ENCODE measurements around the gene BRSK2. TPM values are rescaled to one million over a fixed set of nuclear protein-coding genes. Genes with fewer than 3 reads are reported as not detected.

BRSK2 gene
- total and polyA plus RNA-seq, 2 of the 4 experiments (the other 2 are of a cell fraction), result 0.18 to 0.62 TPM

- Histone ChIP-seq H3K56ac (ENCODE audit: extremely low read depth, insufficient read depth, low read length) (no peak overlapping the region), H3K27me3 (ENCODE audit: control insufficient read depth, insufficient read depth, low read length) (peaks cover 35% of the 10 kb centered on the region), H2AK9ac (replicated peaks; ENCODE audit: low read depth, low read length, poor library complexity) (no peak overlapping the region), H3K23ac (ENCODE audit: low read depth, low read length) (no peak overlapping the region), H4K20me1 (ENCODE audit: insufficient read depth, low read length) (no peaks in the 10 kb centered on the region), H3K18ac (ENCODE audit: low read depth, low read length) (no peak overlapping the region), H3K4me1 (ENCODE audit: control insufficient read depth, insufficient read depth, low read length) (0 out of 2 replicates have a peak, but pooled peaks cover 2% of the 10 kb centered on the region), H2BK15ac (ENCODE audit: low read depth, low read length) (no peak overlapping the region), H2BK20ac (ENCODE audit: low read depth, low read length) (no peak overlapping the region), H4K91ac (ENCODE audit: insufficient read depth, low read depth, low read length) (no peak overlapping the region), H4K5ac (ENCODE audit: low read depth, low read length) (no peak overlapping the region), H3K9me3 (ENCODE audit: control insufficient read depth, insufficient read depth, low read length) (no peaks in the 10 kb centered on the region), H3K9ac (ENCODE audit: low read depth, low read length) (no peak overlapping the region), H3K4ac (ENCODE audit: low read depth, low read length) (no peak overlapping the region), H3K4me2 (ENCODE audit: low read depth, low read length) (no peak overlapping the region), H2BK120ac (ENCODE audit: low read depth, low read length) (no peak overlapping the region), H2AFZ (replicated peaks; ENCODE audit: low read length, poor library complexity) (no peak overlapping the region), H3K4me3 (ENCODE audit: insufficient read depth, low read depth, low read length) (no peak overlapping the region), H3K36me3 (ENCODE audit: control insufficient read depth, insufficient read depth, low read length) (no peaks in the 10 kb centered on the region), H3K9me1 (ENCODE audit: insufficient read depth, low read length) (peaks cover 4% of the 10 kb centered on the region; the same call in 1 of the 2 replicates), H2BK5ac (ENCODE audit: low read depth, low read length, poor library complexity, severe bottlenecking) (no peak overlapping the region), H3K79me1 (ENCODE audit: low read depth in 1 of 2, low read length in 2 of 2) (no peaks in the 10 kb centered on the region), H4K8ac (ENCODE audit: low read depth in 2 of 2, low read length in 2 of 2) (no peak overlapping the region), H3K14ac (replicated peaks; ENCODE audit: low read depth, low read length) (no peak overlapping the region), H2AK5ac (ENCODE audit: low read depth, low read length) (no peak overlapping the region), H3K27ac (ENCODE audit: insufficient read depth, low read length) (no peak overlapping the region)
- ChIA-PET CTCF (no interaction called here), POLR2A (ENCODE audit: unreplicated experiment) (no interaction called here)
- DNase-seq (no peak), ATAC-seq (ENCODE audit: low read depth) (no peak)
- 77% methylated on average over 12 of the region's 28 CpGs; no CpG with 5 or more reads in 1 of the 2 experiments for WGBS, 2 experiments (ENCODE audit: extremely low coverage in 2 of 2, insufficient read length in 1 of 2)
- in situ Hi-C loops (cut with MboI; ENCODE audit: low sequenced_read_pairs) (no loop called here), dilution Hi-C loops (cut with HindIII; ENCODE audit: low sequenced_read_pairs, unreplicated experiment) (no loop called here), intact Hi-C loops (cut with micrococcal nuclease) (no loop called here)
- no peak for TF ChIP-seq RFX5 (IDR thresholded peaks at IDR 0.05; ENCODE audit: low read depth, low read length)
- TF ChIP-seq FOS (IDR thresholded peaks at IDR 0.05; ENCODE audit: low read depth, low read length), result no peak
- no peak for TF ChIP-seq POLR2A (IDR thresholded peaks at IDR 0.05; ENCODE audit: low read depth, low read length)
- no peak for TF ChIP-seq ELK1 (IDR thresholded peaks at IDR 0.05; ENCODE audit: borderline replicate concordance, low read depth, low read length)
- TF ChIP-seq NFE2L2 (IDR thresholded peaks at IDR 0.05; ENCODE audit: low read depth, low read length), result no peak
- TF ChIP-seq USF2 (IDR thresholded peaks at IDR 0.05; ENCODE audit: low read depth, low read length), result no peak
- TF ChIP-seq RCOR1 (IDR thresholded peaks at IDR 0.05; ENCODE audit: insufficient replicate concordance, low read length), result no peak
- no peak for TF ChIP-seq CEBPB (IDR thresholded peaks at IDR 0.05; ENCODE audit: low read depth, low read length)
- TF ChIP-seq RAD21 (IDR thresholded peaks at IDR 0.05; ENCODE audit: low read length), result no peak
- TF ChIP-seq CHD1 (IDR thresholded peaks at IDR 0.05; ENCODE audit: low read depth, low read length), result no peak
- no peak for TF ChIP-seq MAZ (IDR thresholded peaks at IDR 0.05; ENCODE audit: borderline replicate concordance, low read depth, low read length)
- TF ChIP-seq CTCF (conservative IDR thresholded peaks at IDR 0.05; ENCODE audit: low read depth, low read length), result no peak
- no TSS peak for BruUV-seq (replicated peaks)
These were observed 42.9 kb upstream of the BRSK2 start for GRCh38 chr11:1346669-1347390.

Data from IMR-90 (cell line).